ENCODE measurements around the gene SNX10.
"Not testable (repeated sequence)": the region's sequence is repeated elsewhere in the genome, so short reads cannot be mapped to it uniquely, and the experiment has no call there.

The SNX10 gene, protein sequence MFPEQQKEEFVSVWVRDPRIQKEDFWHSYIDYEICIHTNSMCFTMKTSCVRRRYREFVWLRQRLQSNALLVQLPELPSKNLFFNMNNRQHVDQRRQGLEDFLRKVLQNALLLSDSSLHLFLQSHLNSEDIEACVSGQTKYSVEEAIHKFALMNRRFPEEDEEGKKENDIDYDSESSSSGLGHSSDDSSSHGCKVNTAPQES

DNA sequence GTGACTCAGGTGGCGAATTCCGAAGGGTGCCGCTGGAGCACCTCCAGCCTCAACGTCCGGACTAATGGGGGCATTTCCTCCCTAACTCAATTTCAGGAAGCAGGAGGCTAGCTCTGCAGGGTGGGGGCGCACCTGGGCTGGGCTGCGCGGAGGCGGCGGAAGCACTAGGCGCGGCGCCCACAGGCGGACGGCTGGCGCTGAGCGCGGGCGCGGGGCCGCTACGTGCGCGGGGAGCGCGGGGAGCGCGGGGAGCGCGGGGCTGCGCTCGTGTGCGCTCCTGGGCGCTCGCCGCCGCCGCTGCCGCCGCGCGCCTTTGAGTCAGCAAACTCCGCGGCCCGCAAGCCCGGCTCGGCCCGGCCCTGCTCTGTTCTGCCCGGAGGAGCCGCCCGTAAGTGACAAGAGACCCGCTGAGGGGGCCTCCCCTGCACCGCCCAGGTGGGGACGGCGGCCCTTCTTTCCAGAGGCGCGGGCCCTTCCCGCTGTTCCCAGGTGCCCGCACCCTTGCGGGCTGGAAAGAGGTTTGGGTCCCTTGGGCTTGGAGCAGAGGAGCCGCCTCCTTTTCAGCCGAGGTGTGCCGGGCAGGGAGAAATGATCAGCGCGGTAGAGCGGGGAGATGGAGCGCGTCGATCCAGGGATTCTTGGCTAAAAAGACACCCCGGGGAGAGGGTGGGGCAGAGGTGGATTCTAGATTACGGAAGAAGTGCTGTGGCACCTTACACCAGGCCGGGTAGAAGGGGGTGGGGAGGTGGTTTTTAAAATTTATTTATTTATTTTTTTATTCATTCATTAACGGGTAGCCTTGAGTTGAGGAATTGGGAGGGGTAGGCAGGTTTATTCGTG is at the start of gene SNX10:
Gene SNX10 (plus strand): TSS at position 164 of the 840 bp plus-strand sequence. CDS start 54,581 bp downstream, outside the sequence.
- peak; percentile 15 for DNase-seq (ENCODE audit: low read depth)

DNA sequence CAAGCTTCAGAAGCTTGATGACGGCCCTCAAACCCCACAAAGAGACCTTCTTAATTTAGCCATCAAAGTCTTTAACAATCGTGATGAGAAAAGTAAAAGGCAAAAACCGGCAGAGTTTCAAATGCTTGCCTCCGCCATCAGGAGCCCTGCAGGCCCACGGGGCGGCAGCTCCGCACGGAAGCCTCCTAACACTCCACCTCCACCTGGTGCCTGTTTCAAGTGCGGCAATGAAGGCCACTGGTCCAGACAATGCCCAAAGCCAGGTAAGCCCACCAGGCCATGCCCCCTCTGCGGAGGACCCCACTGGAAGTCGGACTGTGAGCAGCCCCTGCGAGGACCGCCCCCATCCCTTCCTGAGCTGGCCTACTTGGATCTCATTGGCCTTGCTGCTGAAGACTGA is 46.5 kb upstream of the SNX10 start:
- no peak for DNase-seq (ENCODE audit: low read depth)

DNA sequence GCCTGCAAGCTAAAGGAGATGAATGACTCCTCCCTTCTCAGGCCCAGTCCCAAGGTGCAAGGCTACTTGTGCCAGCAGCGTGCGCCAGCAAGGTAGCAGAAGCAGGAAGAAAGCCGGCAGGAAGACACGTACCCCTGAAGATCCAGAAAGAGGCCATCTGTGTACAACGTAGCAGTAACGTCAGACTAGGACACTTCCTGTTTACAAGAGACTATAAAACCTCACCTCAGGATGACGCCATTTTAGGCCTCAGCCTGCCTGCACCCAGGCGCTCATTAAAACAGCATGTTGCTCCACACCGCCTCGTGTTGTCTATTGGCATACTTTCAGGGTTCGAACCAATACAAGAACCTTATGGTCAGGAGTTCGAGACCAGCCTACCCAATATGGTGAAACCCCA is 41.4 kb upstream of the SNX10 start:
- DNase-seq (ENCODE audit: low read depth), result no peak

DNA sequence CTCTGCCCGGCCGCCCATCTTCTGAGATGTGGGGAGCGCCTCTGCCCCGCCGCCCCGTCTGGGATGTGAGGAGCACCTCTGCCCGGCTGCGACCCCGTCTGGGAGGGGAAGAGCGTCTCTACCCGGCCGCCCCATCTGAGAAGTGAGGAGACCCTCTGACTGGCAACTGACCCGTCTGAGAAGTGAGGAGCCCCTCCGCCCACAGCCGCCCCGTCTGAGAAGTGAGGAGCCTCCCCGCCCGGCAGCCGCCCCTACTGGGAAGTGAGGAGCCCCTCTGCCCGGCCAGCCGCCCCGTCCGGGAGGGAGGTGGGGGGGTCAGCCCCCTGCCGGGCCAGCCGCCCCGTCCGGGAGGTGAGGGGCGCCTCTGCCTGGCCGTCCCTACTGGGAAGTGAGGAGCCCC is 29.8 kb upstream of the SNX10 start:
- DNase-seq (ENCODE audit: low read depth), result not testable (repeated sequence)

DNA sequence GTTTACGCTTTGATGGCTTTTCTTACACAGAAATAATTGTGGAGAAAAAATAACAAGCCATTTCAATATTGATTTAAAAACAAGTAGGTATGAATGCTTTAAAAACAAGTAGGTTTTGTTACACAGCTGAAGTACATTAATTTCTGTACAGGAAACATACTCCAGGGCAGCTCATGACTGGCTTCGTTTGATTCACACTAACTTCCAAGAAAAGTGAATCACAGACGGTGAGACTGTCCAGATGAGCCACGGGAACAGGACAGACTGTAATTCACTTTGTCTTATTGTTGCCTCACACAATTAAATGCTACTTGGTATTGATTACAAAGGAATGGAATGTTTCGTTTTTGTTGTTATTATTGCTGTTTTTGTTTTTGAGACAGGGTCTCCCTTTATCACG is 26.6 kb upstream of the SNX10 start:
- peak; percentile 16 for DNase-seq (ENCODE audit: low read depth)

DNA sequence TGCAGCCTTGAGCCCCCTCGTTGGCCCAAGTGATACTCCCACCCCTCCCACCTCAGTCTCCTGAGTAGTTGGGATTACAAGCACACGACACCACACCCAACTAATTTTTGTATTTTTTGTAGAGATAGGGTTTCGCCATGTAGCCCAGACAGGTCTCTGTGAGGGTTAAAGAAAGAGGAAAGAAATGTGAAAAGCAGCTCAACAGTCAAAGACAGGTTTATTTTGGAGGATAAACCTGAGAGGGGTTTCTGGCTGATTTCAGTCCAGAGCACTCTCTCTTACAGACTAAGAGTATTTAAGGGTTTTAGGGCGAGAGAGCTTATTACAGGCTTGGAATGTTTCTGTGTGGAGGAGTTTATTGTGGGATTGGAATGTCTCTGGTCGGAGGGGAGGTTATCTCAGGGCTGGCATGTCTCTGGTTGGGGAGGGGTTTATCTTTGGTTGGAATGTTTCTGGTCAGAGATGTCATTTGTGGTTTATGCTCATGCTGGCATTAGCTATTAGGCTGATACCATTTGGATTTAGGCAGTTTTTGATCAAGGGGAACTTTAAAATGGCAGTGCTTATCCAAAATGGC is 26.1 kb upstream of the SNX10 start:
- DNase-seq (ENCODE audit: low read depth), result no peak

DNA sequence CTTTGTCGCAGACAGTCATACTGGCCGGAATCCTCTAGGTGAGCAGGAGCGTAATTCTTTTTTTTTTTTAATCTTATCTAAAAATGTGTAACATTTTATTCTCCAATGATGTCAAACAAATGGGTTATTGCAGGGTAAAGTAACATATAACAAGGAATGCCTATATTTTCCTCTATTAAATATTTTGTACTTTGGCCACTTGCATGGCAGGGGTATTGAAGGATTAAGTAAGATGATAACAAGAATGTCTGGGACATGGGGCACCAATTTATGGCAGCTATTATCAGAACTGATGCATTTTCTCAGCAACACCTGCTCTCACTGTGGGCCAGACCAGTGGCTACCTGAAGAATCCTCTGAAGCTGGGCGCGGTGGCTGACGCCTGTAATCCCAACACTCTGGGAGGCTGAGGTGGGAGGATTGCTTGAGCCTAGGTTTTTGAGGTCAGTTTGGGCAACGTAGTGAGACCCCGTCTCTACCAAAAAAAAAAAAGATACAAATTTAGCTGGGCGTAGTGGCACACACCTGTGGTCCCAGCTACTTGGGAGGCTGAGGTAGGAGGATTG is 24.0 kb upstream of the SNX10 start:
- no peak for DNase-seq (ENCODE audit: low read depth)

DNA sequence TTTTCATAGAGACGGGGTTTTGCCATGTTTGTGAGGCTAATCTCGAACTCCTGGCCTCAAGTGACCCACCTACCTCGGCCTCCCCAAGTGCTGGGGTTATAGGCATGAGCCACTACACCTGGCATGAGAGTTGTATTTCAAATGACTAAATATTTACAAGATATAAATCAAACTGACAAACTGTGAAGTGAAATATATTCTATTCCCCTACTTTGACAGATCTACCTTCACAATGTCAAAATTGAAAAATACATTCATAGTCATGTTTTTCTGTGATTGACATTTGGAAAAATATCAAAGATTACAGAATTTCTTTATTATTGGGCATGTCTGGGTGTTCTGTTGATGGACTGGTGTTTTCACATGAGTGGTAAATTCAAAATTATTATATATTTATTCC is 16.4 kb upstream of the SNX10 start:
- no peak for DNase-seq (ENCODE audit: low read depth)

DNA sequence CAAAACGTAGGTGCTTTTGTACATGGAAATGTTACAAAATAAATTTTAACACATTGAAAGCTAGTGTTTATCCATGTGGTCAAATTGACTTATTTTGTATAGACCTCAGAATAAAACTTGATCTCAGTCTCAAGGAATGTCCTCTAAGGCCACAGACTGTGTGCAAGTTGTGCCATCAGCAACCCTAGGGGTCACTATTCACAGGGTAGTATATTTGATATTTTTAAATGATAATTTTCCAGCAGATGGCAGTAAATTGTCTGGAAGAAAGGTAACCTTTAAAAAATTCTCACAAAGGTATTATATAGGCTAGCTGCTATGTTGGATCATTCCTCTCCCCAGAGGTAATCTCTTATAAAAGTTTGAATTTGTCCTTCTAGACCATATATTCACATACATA is 12.9 kb upstream of the SNX10 start:
- DNase-seq (ENCODE audit: low read depth), result peak; percentile 51

DNA sequence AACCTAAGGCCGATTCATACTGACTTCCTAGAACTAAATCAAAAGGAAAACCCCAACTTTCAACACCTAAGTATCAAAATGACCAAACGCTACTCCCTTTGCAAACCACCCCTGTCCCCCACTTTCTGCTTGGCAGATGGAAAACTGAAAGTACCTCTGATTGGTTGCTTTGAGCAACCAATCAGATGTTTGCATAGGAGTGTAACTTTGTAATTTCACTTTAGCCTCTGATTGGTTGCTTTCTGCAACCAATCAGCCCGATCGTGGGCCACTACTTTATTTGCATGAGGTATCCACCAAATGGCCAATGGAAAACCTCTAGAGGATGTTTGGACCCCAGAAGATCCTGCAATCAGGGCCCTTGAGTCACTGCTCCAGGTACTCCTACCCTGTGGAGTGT is 12.3 kb upstream of the SNX10 start:
- peak; percentile 20 for DNase-seq (ENCODE audit: low read depth)

DNA sequence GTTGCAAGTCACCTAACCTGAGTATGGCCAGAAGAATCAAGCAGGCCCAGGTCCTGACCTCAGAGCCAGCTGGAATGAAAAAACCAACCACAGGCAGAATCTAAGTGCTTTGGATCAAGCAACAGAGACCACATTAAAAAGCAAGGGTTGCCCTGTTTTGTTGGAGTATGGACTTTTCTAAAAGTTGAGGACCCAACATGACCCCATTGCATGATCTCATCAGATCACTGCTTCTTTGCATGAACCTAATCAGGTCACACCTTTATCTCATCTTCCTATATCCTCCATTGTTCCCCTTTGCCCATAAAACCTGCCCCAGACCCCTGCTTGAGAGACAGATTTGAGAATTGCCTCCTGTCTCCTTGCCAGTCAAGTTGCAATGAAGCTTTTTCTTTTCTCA is 11.6 kb upstream of the SNX10 start:
- DNase-seq (ENCODE audit: low read depth), result no peak

DNA sequence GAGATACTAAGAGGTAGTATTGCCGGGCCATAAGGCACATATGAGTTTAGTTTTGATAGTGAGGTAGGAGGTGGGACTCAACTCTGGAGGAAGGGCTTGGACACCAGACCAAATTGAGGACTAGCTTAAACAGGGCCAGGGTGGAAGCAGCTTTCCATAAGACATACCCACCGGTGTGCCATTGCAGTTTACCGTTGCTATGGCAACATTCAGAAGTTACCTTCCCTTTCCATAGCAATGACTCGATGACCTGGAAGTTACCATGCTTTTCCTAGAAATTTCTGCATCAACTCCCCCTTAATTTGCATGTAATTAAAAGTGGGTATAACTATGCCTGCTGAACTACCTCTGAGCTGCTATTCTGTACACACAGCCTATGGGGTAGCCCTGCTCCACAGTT is 10.9 kb upstream of the SNX10 start:
- no peak for DNase-seq (ENCODE audit: low read depth)

DNA sequence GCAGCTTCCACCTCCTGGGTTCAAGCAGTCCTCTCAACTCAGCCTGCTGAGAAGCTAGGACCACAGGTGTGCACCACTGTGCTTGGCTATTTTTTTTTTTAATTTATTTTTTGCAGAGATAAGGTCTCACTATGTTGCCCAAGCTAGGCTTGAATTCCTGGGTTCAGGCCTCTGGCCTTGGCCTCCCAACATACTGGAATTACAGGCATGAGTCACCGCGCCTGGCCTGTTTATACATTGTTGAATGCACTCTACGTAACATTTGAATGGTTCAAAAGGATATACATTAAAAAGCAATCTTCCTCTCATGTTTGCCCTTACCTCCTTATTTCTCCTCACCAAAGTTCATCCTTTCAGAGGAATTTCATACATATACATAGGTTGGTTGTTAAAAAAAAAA is 7.2 kb upstream of the SNX10 start:
- DNase-seq (ENCODE audit: low read depth), result no peak

DNA sequence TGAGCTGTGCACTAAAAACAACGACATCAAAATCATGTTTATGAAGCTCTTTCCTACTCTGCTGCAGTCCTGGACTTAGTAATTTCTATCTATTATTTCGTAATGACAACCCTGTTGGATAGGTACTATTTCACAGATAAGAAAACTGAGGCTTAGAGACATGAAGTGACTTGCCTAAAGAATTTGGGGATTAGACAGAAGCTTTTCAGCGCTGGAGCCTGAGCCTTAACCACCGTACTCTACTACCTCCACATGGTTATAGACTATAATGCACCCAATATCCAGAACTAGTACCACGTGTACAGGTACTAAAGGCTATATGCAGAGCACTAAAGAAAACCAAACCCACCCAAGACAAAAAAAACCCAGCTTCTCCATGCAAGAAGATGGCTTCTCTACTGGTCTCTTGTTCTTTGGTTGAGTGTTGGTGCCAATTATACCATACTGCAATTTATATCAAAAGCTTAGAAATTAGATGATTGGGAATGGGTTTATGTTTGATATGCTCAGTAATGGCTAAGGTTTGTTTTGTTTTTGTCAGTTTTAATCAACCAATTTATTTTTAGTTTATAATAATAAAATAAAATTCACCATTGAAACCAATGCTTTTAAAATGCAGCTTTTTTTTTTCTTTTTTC is 6.5 kb upstream of the SNX10 start:
- DNase-seq (ENCODE audit: low read depth), result peak; percentile 30

DNA sequence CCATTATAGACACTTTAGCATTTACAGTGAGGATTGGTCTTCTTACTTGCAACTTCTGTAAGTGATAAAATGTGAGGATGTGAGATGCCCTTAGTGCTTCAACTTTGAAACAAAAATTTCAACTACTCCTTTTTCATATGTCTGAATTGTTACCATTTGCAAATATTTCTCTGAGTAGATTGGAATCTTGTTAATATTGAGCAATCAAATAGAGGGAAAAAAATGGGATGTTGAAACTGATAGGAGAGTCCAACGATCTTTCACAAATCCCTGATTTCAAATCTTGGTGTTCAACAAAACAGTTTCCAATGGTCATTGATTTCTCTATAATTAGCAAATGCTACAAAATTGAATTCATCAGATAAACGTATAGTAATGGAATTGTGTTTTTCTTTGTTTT is 5.5 kb upstream of the SNX10 start:
- no peak for DNase-seq (ENCODE audit: low read depth)

DNA sequence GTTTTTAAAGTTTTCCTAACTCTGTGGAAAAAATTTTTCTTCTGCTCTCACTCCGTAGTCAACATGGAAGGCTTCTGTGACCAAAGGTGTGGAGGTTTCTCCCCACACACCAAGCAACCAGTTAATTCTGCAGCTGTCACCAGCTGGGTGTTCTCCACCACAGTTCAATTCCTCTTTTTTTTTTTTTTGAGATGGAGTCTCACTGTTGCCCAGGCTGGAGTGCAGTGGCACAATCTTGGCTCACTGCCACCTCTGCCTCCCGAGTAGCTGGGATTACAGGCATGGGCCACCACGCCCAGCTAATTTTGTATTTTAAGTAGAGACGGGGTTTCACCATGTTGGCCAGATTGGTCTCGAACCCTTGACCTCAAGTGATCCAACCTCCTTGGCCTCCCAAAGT is 3.5 kb upstream of the SNX10 start:
- not testable (repeated sequence) for DNase-seq (ENCODE audit: low read depth)

DNA sequence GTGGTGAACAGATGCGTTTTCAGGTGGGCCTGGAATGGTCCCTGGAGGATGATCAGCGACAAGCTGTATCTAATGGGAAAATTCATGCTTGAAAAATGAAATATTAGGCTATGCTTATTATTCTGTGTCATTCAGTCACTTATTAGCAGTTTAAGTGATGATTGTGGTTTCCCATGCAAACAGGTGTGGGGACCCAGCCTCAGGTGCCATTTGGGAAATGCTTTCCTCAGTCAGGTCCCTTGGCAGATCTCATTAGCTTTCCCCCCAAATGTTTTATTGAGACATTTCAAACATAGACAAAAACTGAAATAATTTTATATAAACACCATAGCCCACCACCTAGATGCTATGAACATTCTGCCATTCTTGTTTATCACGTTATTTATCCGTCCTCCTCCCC is 411 bp upstream of the SNX10 start:
- no peak for DNase-seq (ENCODE audit: low read depth)

DNA sequence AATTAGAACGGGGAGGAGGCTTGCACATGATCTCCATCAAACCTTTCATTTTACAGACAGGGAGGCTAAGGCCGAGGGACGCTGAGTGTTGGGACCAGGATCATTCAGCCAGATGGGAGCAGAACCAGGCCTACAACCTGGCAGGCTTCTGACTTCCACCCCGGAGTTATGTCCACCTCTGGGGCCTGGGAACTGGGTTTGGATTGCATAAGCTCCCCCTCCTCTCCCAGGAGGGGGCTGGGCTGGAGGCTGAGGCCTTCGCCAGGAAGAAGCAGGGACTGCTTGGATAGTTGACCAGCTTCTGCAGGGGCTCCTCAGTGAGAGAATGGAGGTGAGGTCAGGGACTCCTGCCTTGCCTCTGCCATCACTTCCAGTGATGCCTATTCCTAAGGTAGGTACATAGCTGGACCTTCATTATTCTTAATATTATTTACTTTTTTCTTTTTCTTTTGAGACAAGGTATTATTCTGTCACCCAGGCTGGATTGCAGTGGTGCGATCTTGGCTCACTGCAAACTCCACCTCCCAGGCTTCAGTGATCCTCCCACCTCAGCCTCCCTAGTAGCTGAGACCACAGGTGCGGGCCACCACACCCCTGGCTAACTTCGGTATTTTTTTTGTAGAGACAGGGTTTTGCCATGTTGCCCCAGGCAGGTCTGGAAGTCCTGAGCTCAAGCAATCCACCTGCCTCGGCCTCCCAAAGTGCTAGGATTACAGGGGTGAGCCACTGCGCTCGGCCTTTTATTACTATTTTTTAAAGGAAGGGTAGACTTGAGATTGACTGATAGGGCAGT is 1.3 kb downstream of the SNX10 start:
- DNase-seq (ENCODE audit: low read depth), result no peak

DNA sequence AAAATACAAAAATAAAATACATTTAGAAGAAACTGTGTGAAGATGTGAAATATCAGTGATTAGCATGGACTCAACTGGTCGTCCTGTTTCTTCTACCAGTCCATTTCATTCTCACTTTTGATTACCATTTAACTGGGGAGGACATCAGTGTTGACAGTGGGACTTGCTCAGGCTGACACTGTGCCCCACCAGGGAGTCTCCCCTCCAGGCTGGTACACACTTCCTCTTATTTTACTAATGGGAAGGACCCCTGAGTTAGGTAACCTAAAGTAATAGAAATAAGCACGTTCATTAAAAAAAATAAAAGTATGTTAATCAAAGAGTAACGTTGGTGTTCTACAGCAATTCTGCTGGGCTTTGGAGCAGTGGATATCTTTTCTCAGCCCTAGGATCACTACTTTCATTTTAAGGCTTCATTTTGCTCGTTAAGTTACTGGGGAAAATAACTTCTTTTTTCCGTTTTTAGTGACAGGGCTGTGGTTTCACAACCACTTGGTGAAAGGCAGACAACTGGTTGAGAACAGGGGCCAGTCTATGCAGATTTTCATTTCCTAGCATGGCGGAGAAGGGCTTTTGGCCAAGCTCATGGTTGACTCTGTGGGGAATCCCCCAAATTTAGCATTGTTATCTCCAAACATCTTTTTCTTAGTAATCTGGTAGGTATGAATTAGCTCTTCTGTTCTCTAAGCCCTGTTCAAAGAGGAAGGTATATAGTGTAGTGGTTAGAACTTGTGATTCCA is 2.1 kb downstream of the SNX10 start:
- DNase-seq (ENCODE audit: low read depth), result no peak

DNA sequence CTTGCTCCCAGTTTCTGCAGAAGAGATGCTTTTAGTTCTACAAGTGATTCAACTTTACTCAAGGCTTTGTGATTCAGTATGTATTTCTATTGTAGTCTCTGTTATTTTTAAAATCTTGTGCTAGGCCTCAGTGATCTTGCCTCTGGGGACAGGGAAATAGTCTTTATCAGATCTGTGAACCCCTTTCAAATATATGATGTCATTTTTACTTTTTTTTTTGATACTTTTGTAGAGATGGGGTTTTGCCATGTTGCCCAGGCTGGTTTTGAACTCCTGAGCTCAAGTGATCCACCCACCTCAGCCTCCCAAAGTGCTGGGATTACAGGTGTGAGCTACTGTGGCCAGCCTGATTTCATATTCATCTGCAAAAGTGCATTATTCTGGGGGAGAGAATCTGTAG is 3.4 kb downstream of the SNX10 start:
- no peak for DNase-seq (ENCODE audit: low read depth)

DNA sequence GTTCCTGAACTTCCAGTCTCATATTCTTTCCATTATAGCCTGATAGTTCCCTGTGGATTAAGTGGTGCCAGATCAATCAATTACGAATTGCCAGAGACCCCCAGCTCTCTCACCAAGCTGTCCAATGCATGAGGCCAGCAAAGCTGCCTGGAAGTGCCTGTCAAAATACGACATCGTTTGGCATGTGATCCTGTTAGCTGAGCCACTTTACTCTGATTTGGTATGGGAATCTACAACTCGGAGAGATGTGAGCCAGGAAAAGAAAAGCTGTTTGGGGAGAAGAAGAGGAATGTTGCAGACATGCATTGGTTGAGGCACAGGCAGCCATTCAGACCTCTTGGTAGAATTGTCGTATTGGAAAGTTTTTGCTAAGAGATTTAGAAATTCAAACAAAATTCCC is 3.9 kb downstream of the SNX10 start:
- no peak for DNase-seq (ENCODE audit: low read depth)

Measured in ELR (cell line).